ENCODE data around the gene PRG2.

The PRG2 gene

DNA sequence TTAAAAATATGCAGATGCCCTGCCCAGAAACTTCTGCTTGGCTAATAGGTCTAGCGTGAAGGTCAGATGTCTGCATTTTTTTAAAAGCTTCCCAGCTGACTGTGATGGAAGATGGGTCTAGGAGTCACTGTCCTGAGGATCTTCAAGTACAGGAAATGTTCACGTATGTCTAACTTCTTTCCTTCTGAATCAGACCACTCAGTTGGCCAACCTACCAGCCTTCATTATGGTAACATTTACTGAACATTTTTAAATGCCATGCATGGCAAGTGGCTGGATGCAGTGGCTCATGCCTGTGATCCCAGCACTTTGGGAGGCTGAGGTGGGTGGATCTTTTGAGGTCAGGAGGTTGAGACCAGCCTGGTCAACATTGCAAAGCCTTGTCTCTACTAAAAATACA, 1.1 kb upstream of the PRG2 start:
- in situ Hi-C loops (cut with MboI; ENCODE audit: low pct_unique_long_range_greater_than_20kb, low sequenced_read_pairs, unreplicated experiment) = no loop called here
- no peak for TF ChIP-seq CTCF (IDR thresholded peaks at IDR 0.05; ENCODE audit: extremely low read depth, insufficient read depth, missing control alignments)

DNA sequence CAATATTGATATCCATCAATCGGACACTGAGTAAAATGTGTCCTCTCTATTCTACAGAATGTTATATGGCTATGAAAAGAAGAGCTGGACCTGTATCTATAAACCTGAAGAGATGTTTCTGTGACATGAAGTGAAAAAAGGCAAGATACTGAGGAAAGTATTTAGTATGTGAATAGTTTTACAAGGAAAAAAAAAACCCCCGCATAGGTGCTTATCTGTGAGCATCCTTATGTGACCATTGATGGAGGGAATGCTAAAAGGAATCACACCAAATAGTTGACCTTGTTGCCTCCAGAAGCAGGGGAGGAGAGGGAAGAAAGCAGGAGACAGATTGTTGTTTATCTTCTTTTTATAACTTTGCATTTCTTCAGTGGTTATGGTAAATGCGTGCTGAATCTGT, 661 bp upstream of the PRG2 start:
- DNase-seq (ENCODE audit: low spot score) = no peak
- no peak for TF ChIP-seq CTCF (IDR thresholded peaks at IDR 0.05; ENCODE audit: extremely low read depth, insufficient read depth, missing control alignments)
- in situ Hi-C loops (cut with MboI; ENCODE audit: low pct_unique_long_range_greater_than_20kb, low sequenced_read_pairs, unreplicated experiment) = no loop called here

More for the DNA sequence above, 1.1 kb upstream of the PRG2 start:
- DNase-seq (ENCODE audit: low spot score) = no peak

GRCh38 chr11:57387289-57388030, 3.0 kb downstream of the PRG2 start:
- in situ Hi-C loops (cut with MboI; ENCODE audit: low pct_unique_long_range_greater_than_20kb, low sequenced_read_pairs, unreplicated experiment) = no loop called here
- DNase-seq (ENCODE audit: low spot score) = no peak
- no peak for TF ChIP-seq CTCF (IDR thresholded peaks at IDR 0.05; ENCODE audit: extremely low read depth, insufficient read depth, missing control alignments)

DNA sequence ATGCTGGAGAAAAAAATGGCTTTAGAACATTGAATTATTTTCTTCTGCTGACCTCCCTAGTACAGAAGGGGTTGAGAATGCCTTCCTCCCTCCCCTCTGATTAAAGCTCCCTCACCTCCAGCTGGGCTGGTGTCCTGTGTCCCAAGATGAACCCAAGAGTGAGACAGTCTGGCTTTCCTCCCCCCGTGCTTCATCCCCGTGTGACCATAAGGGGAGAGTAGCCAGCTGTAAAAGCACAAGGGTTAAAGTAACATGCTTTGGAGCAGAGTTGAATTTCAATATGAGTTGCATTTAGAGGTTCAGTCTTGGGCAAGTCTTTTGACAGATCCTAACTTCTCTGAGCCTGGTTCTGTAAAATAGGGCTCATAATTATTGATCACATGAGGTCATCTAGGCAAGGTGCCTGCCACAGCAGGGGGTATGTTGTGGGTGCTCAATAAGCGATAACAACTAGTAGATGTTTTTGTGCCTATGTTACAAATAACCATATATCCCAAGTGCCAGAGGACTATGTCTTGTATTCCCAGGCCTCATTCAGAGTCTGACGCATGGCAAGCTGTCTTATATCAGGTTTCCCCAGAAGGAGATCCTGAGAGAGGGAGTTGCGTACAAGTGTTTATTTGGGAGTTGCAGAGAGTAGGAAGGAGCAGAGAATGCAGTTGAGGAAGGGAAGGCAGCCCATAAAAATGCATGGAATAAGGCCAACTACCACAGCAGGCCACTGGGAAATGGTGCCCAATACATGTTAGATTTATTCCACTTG, 4.1 kb downstream of the PRG2 start:
- DNase-seq (ENCODE audit: low spot score) = no peak
- no peak for TF ChIP-seq CTCF (IDR thresholded peaks at IDR 0.05; ENCODE audit: extremely low read depth, insufficient read depth, missing control alignments)
- in situ Hi-C loops (cut with MboI; ENCODE audit: low pct_unique_long_range_greater_than_20kb, low sequenced_read_pairs, unreplicated experiment) = no loop called here

DNA sequence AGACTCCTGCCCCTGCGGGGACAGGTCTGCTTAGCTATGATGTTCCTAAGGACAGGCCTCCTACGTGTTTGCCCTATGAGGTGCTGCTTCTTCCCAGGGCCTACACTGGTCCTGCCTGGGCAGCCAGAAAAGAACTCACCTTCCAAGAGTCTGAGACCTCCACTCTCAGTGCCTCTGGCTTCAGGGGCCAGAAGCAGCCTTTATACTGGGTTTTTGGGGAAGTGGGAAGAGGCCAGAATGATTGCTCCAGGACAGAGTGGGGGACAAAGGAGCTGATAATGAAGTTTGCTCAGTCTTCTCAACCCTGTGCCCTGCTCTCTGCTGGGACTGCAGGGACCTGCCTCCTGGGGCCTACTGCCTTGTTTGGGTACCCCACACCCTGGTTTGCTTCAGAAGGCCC, 9.5 kb downstream of the PRG2 start, which contains the start of gene PRG3:
Gene PRG3 (minus strand): TSS at position 176 of the 400 bp plus-strand sequence. CDS start 442 bp downstream, outside the sequence.
- in situ Hi-C loops (cut with MboI; ENCODE audit: low pct_unique_long_range_greater_than_20kb, low sequenced_read_pairs, unreplicated experiment) = no loop called here
- TF ChIP-seq CTCF (IDR thresholded peaks at IDR 0.05; ENCODE audit: extremely low read depth, insufficient read depth, missing control alignments) = no peak
- DNase-seq (ENCODE audit: low spot score) = no peak

- in situ Hi-C loops (cut with MboI; ENCODE audit: low pct_unique_long_range_greater_than_20kb, low sequenced_read_pairs, unreplicated experiment) = no loop called here
- TF ChIP-seq CTCF (IDR thresholded peaks at IDR 0.05; ENCODE audit: extremely low read depth, insufficient read depth, missing control alignments) = no peak
- DNase-seq (ENCODE audit: low spot score) = no peak
These were observed 10.7 kb downstream of the PRG2 start for GRCh38 chr11:57379732-57380131.

All from GM13977 (cell line).